Measurements from ENCODE around the gene SAT2.

DNA sequence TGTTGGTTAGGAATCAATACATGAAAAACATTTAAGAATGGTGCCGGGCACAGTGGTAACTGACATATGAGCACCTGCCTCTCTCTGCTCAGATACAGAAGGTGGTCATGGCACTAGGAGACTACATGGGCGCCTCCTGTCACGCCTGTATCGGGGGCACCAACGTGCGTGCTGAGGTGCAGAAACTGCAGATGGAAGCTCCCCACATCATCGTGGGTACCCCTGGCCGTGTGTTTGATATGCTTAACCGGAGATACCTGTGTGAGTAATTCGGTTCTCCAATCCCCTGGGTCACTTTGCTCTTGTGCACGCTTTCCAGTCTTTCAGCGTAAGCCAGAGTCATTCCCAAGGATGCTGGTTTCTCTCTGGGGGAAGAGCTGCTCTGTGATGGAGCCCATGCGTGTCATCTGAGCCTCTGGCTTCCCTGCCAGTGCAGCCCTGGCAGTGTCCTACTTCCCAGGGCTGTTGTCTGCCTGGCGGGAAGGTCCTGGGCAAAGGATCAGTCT, 51.1 kb downstream of the SAT2 start:
- TF ChIP-seq EZH2 (IDR thresholded peaks at IDR 0.05) = no peak
- TF ChIP-seq POLR2AphosphoS5 (IDR thresholded peaks at IDR 0.05; ENCODE audit: borderline replicate concordance, low read depth, low read length) = no peak; the same call in 1 of the 2 replicates
